ENCODE data around the gene TEAD1.

Gene TEAD1

GRCh38 chr11:12687216-12687623 lies 13.0 kb downstream of the TEAD1 start:
- no peak for DNase-seq

- DNase-seq: no peak
Observed at GRCh38 chr11:12687740-12688139, 13.5 kb downstream of the TEAD1 start.

- no peak for DNase-seq
Observed at GRCh38 chr11:12689029-12689755, 15.0 kb downstream of the TEAD1 start.

- no peak for DNase-seq
Observed at GRCh38 chr11:12690663-12691062, 16.4 kb downstream of the TEAD1 start.

GRCh38 chr11:12691473-12691872 lies 17.3 kb downstream of the TEAD1 start:
- DNase-seq: no peak

GRCh38 chr11:12692229-12693075 lies 18.2 kb downstream of the TEAD1 start:
- DNase-seq: no peak

GRCh38 chr11:12693094-12693478 lies 18.9 kb downstream of the TEAD1 start:
- no peak for DNase-seq

GRCh38 chr11:12693479-12694182 lies 19.4 kb downstream of the TEAD1 start:
- peak; percentile 62 to 73 for DNase-seq

GRCh38 chr11:12694183-12694531 lies 19.9 kb downstream of the TEAD1 start:
- no peak for DNase-seq

GRCh38 chr11:12695221-12695794 lies 21.1 kb downstream of the TEAD1 start:
- DNase-seq: no peak

GRCh38 chr11:12695873-12696272 lies 21.7 kb downstream of the TEAD1 start:
- no peak for DNase-seq

GRCh38 chr11:12696911-12697581 lies 22.8 kb downstream of the TEAD1 start:
- peak in 1 of 2 experiments; percentile 17 for DNase-seq

GRCh38 chr11:12698048-12698447 lies 23.8 kb downstream of the TEAD1 start:
- DNase-seq: no peak

GRCh38 chr11:12701811-12702592 lies 27.8 kb downstream of the TEAD1 start:
- DNase-seq: no peak

- no peak for DNase-seq
Observed at GRCh38 chr11:12702999-12703453, 28.8 kb downstream of the TEAD1 start.

GRCh38 chr11:12704049-12704448 lies 29.8 kb downstream of the TEAD1 start:
- no peak for DNase-seq

GRCh38 chr11:12705874-12706273 lies 31.7 kb downstream of the TEAD1 start:
- DNase-seq: no peak

GRCh38 chr11:12706545-12707499 lies 32.6 kb downstream of the TEAD1 start:
- peak; percentile 72 to 82 for DNase-seq

- DNase-seq: no peak
Observed at GRCh38 chr11:12707500-12707880, 33.3 kb downstream of the TEAD1 start.

- DNase-seq: no peak
Observed at GRCh38 chr11:12711496-12711895, 37.3 kb downstream of the TEAD1 start.

- DNase-seq: no peak
Observed at GRCh38 chr11:12712132-12712531, 37.9 kb downstream of the TEAD1 start.

Data from NCI-H187 (cell line).